NCI-H345 treated with DMSO at 0.1 percent for 48 hours (cell line): ENCODE data around the gene DGKZ.

ENCODE experiments used
- DNase-seq: peaks from one replicate; lab custom pipeline; 2025; ENCODE audit not compliant: unreplicated experiment; lab: John Stamatoyannopoulos, UW

Gene DGKZ

GRCh38 chr11:46327829-46328228, 19.4 kb upstream of the DGKZ start:
- DNase-seq, result no peak

GRCh38 chr11:46330154-46330553, 17.1 kb upstream of the DGKZ start:
- no peak for DNase-seq

- peak; percentile 57 for DNase-seq
These were observed 16.5 kb upstream of the DGKZ start for GRCh38 chr11:46330563-46331281.

GRCh38 chr11:46331282-46331984, 15.8 kb upstream of the DGKZ start:
- no peak for DNase-seq

GRCh38 chr11:46332093-46332567, 15.1 kb upstream of the DGKZ start:
- no peak for DNase-seq

GRCh38 chr11:46332568-46333393, 14.5 kb upstream of the DGKZ start:
- DNase-seq, result peak; percentile 36

- peak; percentile 35 for DNase-seq
These were observed 13.8 kb upstream of the DGKZ start for GRCh38 chr11:46333394-46333947.

GRCh38 chr11:46334211-46334610, 13.1 kb upstream of the DGKZ start:
- no peak for DNase-seq

GRCh38 chr11:46335271-46335670, 12.0 kb upstream of the DGKZ start:
- no peak for DNase-seq

- no peak for DNase-seq
These were observed 11.2 kb upstream of the DGKZ start for GRCh38 chr11:46335890-46336562.

GRCh38 chr11:46336563-46337180, 10.6 kb upstream of the DGKZ start:
- no peak for DNase-seq

GRCh38 chr11:46337626-46338345, 9.5 kb upstream of the DGKZ start:
- no peak for DNase-seq

- DNase-seq, result no peak
These were observed 8.7 kb upstream of the DGKZ start for GRCh38 chr11:46338636-46338987.

GRCh38 chr11:46338988-46339666, 8.1 kb upstream of the DGKZ start:
- DNase-seq, result peak; percentile 98

GRCh38 chr11:46339816-46340215, 7.4 kb upstream of the DGKZ start:
- DNase-seq, result no peak

GRCh38 chr11:46341454-46341853, 5.8 kb upstream of the DGKZ start:
- no peak for DNase-seq

GRCh38 chr11:46342239-46342638, 5.0 kb upstream of the DGKZ start:
- no peak for DNase-seq

GRCh38 chr11:46343520-46343919, 3.7 kb upstream of the DGKZ start:
- no peak for DNase-seq

- DNase-seq, result peak; percentile 45
These were observed 2.1 kb upstream of the DGKZ start for GRCh38 chr11:46345131-46345597.
